Uterus (tissue), 4 donors: ENCODE results near the gene CUL3. TPM values are rescaled to one million over a fixed set of nuclear protein-coding genes. Genes with fewer than 3 reads are reported as not detected.

ENCODE experiments used
- DNase-seq, 2 donors: peaks; one replicate each; pipeline ENCODE4 v3.0.0-alpha.2; 2019 to 2020
- H3K27ac ChIP-seq, 2 donors: fragments of 200-600 bp; sonication (generic); 1 replicate in 1 of 2; 2 replicates in 1 of 2; pipeline ENCODE4 v1.5.1; 2016 to 2018
- H3K27me3 ChIP-seq, 2 donors: fragments of 200-600 bp; sonication (generic); one replicate each; pipeline ENCODE4 v1.5.1; 2018 to 2019; ENCODE audit warnings: control low read depth in 1 of 2
- H3K36me3 ChIP-seq, 2 donors: fragments of 200-600 bp; sonication (generic); one replicate each; pipeline ENCODE4 v1.5.1; 2019; ENCODE audit warnings: control low read depth in 1 of 2
- H3K4me1 ChIP-seq, 2 donors: fragments of 200-600 bp; sonication (generic); one replicate each; pipeline ENCODE4 v1.5.1; 2018 to 2019; ENCODE audit warnings: control low read depth in 1 of 2
- H3K4me3 ChIP-seq, 2 donors: fragments of 200-600 bp; sonication (generic); 1 replicate in 1 of 2; 2 replicates in 1 of 2; pipeline ENCODE4 v1.5.1; 2018 to 2019; ENCODE audit warnings: mild to moderate bottlenecking in 1 of 2
- H3K9me3 ChIP-seq, 2 donors: fragments of 200-600 bp; sonication (generic); one replicate each; pipeline ENCODE4 v1.5.1; 2019; ENCODE audit warnings: control low read depth in 1 of 2
- POLR2A ChIP-seq, 2 donors: fragments of 450-650 bp; IDR thresholded peaks; one replicate each; pipeline ENCODE4 v1.6.1; 2016; ENCODE audit warnings: antibody characterized with exemption in 2 of 2, mild to moderate bottlenecking in 1 of 2, moderate library complexity in 1 of 2
- intact Hi-C: fragments of 100-400 bp; cut with DNase I; formaldehyde crosslinking; loops from one replicate; pipeline ENCODE4 v1.15.1; 2023; ENCODE audit warnings: low total_unique reads
- total RNA-seq, 4 donors: library from RNA; depleted of rRNA in 3 of 4; stranded (reverse); fragments of >200 nt in 3 of 4; gene quantifications; one replicate each; pipeline versions ENCODE4 v1.1.0 to v1.2.4, GENCODE V29; 2014 to 2023
- TF ChIP-seq, protein P1 (sequence below), 4 experiments: fragments of 200-600 bp in 2 of 4; fragments of 450-650 bp in 2 of 4; sonication (generic) in 2 of 4; IDR thresholded peaks; one replicate each; pipeline ENCODE4 v1.5.1; 2016 to 2019; ENCODE audit warnings: antibody characterized with exemption in 4 of 4, mild to moderate bottlenecking in 2 of 4, moderate library complexity in 1 of 4
- donor health status: DM: yes; HTN: yes; CAD: no.

The CUL3 gene
- total RNA-seq, 4 donors from 2014 or later = 37.4 to 126 (median 97.5) TPM

DNA sequence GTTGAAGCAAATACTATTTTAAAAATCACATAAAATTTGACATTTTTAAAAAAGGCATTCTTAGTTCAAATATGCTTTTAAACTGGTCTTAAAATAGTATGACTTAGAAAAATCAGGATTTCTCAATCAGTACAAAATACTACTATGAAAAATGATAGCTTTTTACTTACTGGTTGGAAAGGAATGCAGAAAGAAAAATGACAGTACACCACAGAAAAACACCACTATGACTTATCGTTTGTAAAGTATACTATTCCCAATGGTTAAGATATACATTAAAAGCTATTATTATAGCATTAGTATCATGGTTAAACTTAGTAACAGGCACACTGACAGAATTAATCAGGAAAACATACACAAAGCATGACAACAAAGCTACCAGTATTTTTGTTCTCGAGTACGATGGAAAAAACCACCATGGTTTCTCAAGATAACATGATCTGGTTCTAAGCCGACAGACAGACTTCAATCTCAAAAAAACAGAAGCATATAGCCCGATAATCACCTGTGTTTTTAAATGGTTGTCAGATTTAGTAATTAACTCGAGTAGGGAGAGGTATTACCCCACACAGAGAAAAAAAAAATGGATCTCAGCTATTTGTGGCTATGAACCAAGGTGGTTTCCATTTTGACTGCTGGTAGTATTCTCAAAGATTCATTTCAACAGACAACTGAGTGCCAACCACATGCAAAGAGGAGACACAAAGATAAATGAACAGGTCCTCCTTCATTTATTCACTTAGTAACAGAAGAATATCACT, 39.1 kb downstream of the CUL3 start:
- Histone ChIP-seq H3K4me1 (peaks cover 4 to 13% of the 10 kb centered on the region in 2 donors), H3K27me3 (no peaks in the 10 kb centered on the region), H3K4me3 (no peak overlapping the region), H3K27ac (no peak overlapping the region), H3K9me3 (no peaks in the 10 kb centered on the region), H3K36me3 (no peaks in the 10 kb centered on the region)
- intact Hi-C loops = no loop called here
- TF ChIP-seq, protein P1, sequence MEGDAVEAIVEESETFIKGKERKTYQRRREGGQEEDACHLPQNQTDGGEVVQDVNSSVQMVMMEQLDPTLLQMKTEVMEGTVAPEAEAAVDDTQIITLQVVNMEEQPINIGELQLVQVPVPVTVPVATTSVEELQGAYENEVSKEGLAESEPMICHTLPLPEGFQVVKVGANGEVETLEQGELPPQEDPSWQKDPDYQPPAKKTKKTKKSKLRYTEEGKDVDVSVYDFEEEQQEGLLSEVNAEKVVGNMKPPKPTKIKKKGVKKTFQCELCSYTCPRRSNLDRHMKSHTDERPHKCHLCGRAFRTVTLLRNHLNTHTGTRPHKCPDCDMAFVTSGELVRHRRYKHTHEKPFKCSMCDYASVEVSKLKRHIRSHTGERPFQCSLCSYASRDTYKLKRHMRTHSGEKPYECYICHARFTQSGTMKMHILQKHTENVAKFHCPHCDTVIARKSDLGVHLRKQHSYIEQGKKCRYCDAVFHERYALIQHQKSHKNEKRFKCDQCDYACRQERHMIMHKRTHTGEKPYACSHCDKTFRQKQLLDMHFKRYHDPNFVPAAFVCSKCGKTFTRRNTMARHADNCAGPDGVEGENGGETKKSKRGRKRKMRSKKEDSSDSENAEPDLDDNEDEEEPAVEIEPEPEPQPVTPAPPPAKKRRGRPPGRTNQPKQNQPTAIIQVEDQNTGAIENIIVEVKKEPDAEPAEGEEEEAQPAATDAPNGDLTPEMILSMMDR (IDR thresholded peaks at IDR 0.05) = no peak
- no peak for TF ChIP-seq POLR2A (IDR thresholded peaks at IDR 0.05)
- no peak for DNase-seq

DNA sequence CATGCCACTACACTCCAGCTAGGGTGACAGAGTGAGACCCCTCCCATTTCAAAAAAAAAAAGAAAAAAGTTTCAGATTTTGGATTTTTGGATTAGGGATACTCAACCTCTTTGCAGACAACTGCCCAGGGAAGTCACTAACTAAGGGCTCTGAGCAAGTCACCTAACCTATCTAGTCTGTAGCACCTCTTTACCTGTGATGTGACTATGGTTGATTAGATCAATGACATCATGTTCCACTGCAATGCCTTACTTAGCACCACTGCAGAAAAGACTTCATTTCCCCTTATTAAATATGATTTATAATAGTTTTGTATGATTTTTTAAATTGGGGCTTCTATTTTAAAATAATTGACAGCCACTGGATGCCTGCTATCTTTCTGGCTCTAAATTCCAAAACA, 41.2 kb downstream of the CUL3 start:
- intact Hi-C loops = no loop called here
- H3K27me3 ChIP-seq = no peaks in the 10 kb centered on the region
- no peaks in the 10 kb centered on the region for H3K36me3 ChIP-seq
- no peaks in the 10 kb centered on the region for H3K9me3 ChIP-seq
- H3K4me3 ChIP-seq = no peak overlapping the region
- H3K4me1 ChIP-seq = peaks cover 4 to 13% of the 10 kb centered on the region in 2 donors
- H3K27ac ChIP-seq = no peak overlapping the region
- no peak for TF ChIP-seq POLR2A (IDR thresholded peaks at IDR 0.05)
- TF ChIP-seq, protein P1 (IDR thresholded peaks at IDR 0.05) = no peak
- DNase-seq = no peak

DNA sequence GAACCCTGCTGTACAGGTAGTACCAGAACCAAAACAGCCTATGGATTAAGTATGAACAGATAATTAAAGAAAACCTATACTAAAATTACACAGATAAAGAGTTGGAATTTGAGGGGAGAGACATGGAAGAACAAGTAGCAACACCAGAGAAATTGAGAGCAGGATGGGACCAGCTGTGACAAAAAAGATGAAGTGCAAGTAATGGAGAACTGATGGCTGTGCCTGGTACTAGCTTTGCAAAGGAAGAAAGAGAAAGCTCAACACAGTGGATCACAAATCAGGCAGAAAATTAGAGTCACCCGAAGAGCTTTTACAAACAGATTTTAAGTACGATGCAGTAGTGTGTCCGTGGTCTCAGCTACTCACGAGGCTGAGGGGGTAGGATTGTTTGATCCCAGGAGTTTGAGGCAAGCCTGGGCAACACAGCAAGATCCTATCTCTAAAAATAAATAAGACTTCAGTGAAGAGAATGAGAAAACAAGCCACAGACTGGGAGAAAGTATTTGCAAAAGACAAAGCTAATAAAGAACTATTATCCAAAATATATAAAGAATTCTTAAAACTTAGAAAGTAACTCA, 46.5 kb downstream of the CUL3 start:
- no peaks in the 10 kb centered on the region for H3K36me3 ChIP-seq
- H3K27me3 ChIP-seq = no peaks in the 10 kb centered on the region
- TF ChIP-seq, protein P1 (IDR thresholded peaks at IDR 0.05) = no peak
- H3K27ac ChIP-seq = no peak overlapping the region
- DNase-seq = no peak
- intact Hi-C loops = no loop called here
- H3K4me3 ChIP-seq = no peak overlapping the region
- H3K4me1 ChIP-seq = peaks cover 0 to 5% of the 10 kb centered on the region in 2 donors
- H3K9me3 ChIP-seq = no peaks in the 10 kb centered on the region

DNA sequence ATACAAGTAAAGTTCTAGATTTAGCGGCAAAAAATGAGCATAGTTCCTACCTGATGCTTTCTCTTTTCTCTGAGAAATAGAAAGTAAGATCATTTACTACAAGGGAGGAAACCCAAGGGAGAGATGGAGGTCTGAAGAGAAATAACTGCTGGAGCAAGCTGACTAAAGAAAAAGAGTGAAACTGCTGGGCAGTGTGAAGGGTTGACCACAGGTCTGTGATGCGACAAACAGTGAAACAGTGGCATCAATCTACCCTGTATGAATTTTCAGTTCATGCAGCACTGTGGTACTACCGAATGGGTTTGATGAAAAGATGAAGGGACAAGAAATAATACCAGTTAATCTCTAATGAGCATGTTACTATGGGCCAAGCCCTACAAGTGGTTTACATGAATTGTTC, 52.2 kb downstream of the CUL3 start:
- no peak for DNase-seq
- intact Hi-C loops = no loop called here
- Histone ChIP-seq H3K4me3 (no peak overlapping the region), H3K27me3 (no peaks in the 10 kb centered on the region), H3K9me3 (no peaks in the 10 kb centered on the region), H3K27ac (no peak overlapping the region), H3K4me1 (peaks cover 0 to 5% of the 10 kb centered on the region in 2 donors), H3K36me3 (no peaks in the 10 kb centered on the region)
- TF ChIP-seq, protein P1 (IDR thresholded peaks at IDR 0.05) = no peak
- no peak for TF ChIP-seq POLR2A (IDR thresholded peaks at IDR 0.05)

DNA sequence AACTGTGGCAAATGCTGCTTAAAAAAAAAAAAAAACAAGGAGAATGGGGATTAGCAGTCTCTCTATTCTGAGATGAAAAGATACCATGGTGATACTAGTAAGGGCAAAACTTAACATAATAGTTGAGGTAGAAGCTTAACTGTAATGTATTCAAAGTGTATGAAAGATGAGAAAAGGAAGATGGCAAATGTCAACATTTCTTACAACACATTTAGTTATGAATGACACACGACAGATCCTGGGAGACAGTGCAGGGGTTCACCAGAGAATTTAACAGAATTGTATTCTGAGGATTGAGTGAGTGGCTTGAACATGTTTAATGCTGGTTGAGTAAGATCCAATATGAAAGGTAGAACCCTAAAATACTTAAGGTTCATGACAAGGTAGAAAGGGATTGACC, 52.7 kb downstream of the CUL3 start:
- Histone ChIP-seq H3K4me3 (no peak overlapping the region), H3K27ac (no peak overlapping the region), H3K27me3 (no peaks in the 10 kb centered on the region), H3K9me3 (no peaks in the 10 kb centered on the region), H3K36me3 (no peaks in the 10 kb centered on the region), H3K4me1 (peaks cover 0 to 5% of the 10 kb centered on the region in 2 donors)
- TF ChIP-seq, protein P1 (IDR thresholded peaks at IDR 0.05) = no peak
- no peak for TF ChIP-seq POLR2A (IDR thresholded peaks at IDR 0.05)
- DNase-seq = no peak
- intact Hi-C loops = no loop called here
